HG03175 (cell line): ENCODE results near the gene GPRC5C.

Source experiments
- ATAC-seq: cut with Tn5 transposase; IDR thresholded peaks from one replicate; pipeline ENCODE4 v1.9.1; 2021; ENCODE audit warnings: mild to moderate bottlenecking, moderate library complexity; ENCODE audit not compliant: unreplicated experiment

The GPRC5C gene

GRCh38 chr17:74432766-74433391 lies 991 bp downstream of the GPRC5C start:
- ATAC-seq, result no peak

- ATAC-seq, result no peak
These were observed 1.7 kb downstream of the GPRC5C start for GRCh38 chr17:74433421-74434121.

GRCh38 chr17:74435775-74436359 lies 4.0 kb downstream of the GPRC5C start:
- ATAC-seq, result no peak

GRCh38 chr17:74437702-74438101 lies 5.8 kb downstream of the GPRC5C start:
- no peak for ATAC-seq

- ATAC-seq, result no peak
These were observed 8.0 kb downstream of the GPRC5C start for GRCh38 chr17:74439691-74440567.

GRCh38 chr17:74441537-74441936 lies 9.6 kb downstream of the GPRC5C start:
- no peak for ATAC-seq

GRCh38 chr17:74442291-74442669 lies 10.4 kb downstream of the GPRC5C start:
- ATAC-seq, result no peak

GRCh38 chr17:74442670-74443515 lies 11.0 kb downstream of the GPRC5C start:
- peak; percentile 69 for ATAC-seq

GRCh38 chr17:74443516-74444296 lies 11.8 kb downstream of the GPRC5C start:
- ATAC-seq, result no peak

- ATAC-seq, result no peak
These were observed 12.5 kb downstream of the GPRC5C start for GRCh38 chr17:74444406-74444805.

GRCh38 chr17:74445158-74445557 lies 13.3 kb downstream of the GPRC5C start:
- ATAC-seq, result no peak

GRCh38 chr17:74446551-74447500 lies 14.9 kb downstream of the GPRC5C start:
- ATAC-seq, result no peak

- no peak for ATAC-seq
These were observed 15.8 kb downstream of the GPRC5C start for GRCh38 chr17:74447628-74448159.

- ATAC-seq, result no peak
These were observed 16.9 kb downstream of the GPRC5C start for GRCh38 chr17:74448756-74449155.

- ATAC-seq, result no peak
These were observed 17.4 kb downstream of the GPRC5C start for GRCh38 chr17:74449306-74449705.

- no peak for ATAC-seq
These were observed 17.9 kb downstream of the GPRC5C start for GRCh38 chr17:74449773-74450172.

- ATAC-seq, result no peak
These were observed 18.3 kb downstream of the GPRC5C start for GRCh38 chr17:74450231-74450630.

GRCh38 chr17:74450925-74451403 lies 19.1 kb downstream of the GPRC5C start:
- ATAC-seq, result no peak
